ENCODE results near the gene EXOC4.
"Not testable (repeated sequence)": the region's sequence is repeated elsewhere in the genome, so short reads cannot be mapped to it uniquely, and the experiment has no call there.

The EXOC4 gene

DNA sequence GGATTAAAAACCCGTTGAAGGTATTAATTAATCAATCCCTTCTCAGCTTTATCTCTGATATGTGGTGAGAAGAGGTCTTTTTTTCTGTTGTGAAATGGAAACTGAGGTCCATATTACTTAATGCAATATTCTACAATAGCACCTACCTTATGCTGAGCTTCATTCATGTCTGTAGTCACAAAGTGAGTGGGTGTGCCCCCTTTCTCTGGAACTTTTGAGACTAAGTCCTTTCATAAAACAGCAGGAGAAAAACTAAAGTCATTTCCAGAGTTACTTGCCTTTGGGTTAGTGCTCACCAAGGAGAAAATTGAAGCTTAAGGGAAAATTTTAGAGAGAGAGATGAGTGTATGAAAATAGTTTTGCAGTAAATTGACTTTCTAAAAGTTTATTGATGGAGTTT lies 61.2 kb downstream of the EXOC4 start:
- no peak for DNase-seq

DNA sequence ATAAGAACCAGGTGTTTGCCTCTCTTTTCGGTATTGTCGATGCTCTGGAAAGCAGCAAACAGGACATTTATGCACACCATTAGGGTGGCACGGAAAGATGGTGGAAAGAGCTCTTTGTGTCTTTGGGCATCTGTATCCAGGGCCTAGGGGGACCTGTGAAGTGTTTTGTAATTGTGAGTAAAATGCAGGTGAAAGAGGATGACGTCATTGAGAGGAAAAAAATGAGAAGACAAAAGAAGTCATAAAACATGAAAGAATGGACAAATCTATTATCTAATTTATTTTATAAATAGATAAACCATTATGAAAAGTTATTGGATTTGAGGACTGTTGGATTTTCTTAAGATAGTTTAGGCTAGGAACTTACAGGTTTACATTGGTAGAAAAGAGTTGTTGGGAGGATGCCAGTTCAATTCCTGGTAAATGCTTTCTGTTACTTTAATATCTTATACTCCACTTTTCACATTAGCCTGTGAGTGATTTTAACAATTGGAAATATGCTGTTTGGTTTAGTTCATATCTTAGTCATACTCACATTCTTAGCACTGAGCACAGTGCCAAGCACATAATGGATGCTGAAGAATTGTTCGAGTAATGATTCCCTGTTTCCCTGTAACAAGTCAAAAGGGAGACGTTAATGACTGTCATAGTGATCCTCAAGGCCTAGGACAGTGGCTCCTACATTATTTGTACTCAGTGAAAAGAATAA lies 62.6 kb downstream of the EXOC4 start:
- DNase-seq, result no peak

DNA sequence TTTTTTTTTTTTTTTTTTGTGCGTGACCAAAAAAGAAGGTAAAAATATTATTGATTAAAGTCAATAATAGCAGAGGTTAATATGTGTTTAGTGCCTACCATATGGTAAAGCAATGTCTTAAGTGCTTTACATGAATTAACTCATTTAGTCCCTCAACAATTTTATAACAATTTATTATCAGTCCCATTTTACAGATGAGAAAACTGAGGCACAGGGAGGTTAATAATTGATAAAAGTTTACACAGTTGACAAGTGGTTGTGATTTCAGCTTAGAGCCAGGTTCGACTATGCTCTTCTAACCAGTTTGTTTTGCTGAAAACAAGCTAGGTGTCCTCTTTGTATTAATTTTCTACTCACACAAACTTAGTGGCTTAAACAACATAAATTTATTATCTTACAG lies 67.0 kb downstream of the EXOC4 start:
- no peak for DNase-seq

DNA sequence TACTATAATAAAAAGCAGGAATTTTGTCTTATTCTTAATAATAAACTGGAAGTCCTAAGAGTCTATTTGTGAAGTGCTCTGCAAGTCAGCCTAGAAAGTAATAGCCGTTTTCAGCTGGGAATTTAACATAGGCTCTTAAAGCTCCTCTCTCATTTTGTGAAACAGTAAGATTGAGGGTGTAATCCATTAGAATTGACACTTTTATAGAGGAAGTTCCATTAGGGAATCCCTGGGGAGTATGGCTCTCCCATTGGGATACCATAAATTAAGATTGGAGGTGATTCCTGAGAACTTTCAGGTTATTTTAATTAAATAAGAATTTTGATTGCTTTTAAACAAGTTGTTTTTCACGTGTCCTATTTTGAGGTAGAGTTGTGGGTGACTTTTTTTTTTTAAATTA lies 68.0 kb downstream of the EXOC4 start:
- DNase-seq, result no peak

DNA sequence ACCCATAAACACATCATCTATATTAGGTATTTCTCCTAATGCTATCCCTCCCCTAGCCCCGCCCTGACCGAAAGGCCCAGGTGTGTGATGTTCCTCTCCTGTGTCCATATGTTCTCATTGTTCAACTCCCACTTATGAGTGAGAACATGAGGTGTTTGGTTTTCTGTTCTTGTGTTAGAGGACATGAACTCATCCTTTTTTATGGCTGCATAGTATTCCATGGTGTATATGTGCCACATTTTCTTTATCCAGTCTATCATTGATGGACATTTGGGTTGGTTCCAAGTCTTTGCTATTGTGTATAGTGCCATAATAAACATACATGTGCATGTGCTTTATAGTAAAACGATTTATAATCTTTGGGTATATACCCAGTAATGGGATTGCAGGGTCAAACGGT lies 68.5 kb downstream of the EXOC4 start:
- not testable (repeated sequence) for DNase-seq

DNA sequence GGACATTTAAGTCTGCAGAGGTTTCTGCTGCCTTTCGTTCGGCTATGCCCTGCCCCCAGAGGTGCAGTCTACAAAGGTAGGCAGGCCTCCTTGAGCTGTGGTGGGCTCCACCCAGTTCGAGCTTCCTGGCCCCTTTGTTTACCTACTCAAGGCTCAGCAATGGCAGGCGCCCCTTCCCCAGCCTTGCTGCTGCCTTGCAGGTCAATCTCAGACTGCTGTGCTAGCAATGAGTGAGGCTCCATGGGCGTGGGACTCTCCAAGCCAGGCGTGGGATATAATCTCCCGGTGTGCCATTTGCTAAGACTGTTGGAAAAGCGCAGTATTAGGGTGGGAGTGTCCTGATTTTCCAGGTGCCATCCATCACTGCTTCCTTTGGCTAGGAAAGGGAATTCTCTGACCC lies 73.9 kb downstream of the EXOC4 start:
- DNase-seq, result not testable (repeated sequence)

DNA sequence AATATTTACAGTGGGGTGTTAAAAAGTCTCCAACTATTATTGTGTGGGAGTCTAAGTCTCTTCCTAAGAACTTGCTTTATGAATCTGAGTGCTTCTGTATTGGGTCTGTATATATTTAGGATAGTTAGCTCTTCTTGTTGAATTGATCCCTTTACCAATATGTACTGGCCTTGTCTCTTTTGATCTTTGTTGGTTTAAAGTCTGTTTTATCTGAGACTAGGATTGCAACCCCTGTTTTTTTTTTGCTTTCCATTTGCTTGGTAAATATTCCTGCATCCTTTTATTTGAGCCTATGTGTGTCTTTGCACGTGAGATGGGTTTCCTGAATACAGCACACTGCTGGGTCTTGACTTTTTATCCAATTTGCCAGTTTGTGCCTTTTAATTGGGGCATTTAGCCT lies 75.1 kb downstream of the EXOC4 start:
- DNase-seq, result not testable (repeated sequence)

GRCh38 chr7:133330085-133330484 lies 77.2 kb downstream of the EXOC4 start:
- no peak for DNase-seq

- no peak for DNase-seq
Observed at GRCh38 chr7:133331861-133332260, 79.0 kb downstream of the EXOC4 start.

GRCh38 chr7:133339772-133340171 lies 86.9 kb downstream of the EXOC4 start:
- no peak for DNase-seq

DNA sequence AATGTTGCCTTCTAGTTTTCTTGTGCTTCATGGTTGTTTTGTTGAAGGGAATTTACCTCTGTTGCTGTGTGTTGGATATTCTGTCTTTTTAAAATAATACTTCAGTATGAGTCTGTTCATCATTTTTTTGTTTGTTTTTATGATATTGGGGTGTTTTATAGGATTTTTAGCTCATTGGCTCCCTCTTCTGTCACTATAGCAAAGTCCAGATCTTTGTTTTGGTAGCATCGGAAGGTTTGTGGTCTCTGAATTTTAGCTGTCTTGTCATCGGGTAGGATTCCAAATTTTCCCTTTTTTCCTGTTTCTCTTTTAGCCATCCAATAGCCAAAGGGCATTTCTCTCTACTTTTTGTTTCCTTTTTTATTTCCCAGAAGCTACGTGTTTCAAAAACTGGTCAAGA lies 91.4 kb downstream of the EXOC4 start:
- no peak for DNase-seq

DNA sequence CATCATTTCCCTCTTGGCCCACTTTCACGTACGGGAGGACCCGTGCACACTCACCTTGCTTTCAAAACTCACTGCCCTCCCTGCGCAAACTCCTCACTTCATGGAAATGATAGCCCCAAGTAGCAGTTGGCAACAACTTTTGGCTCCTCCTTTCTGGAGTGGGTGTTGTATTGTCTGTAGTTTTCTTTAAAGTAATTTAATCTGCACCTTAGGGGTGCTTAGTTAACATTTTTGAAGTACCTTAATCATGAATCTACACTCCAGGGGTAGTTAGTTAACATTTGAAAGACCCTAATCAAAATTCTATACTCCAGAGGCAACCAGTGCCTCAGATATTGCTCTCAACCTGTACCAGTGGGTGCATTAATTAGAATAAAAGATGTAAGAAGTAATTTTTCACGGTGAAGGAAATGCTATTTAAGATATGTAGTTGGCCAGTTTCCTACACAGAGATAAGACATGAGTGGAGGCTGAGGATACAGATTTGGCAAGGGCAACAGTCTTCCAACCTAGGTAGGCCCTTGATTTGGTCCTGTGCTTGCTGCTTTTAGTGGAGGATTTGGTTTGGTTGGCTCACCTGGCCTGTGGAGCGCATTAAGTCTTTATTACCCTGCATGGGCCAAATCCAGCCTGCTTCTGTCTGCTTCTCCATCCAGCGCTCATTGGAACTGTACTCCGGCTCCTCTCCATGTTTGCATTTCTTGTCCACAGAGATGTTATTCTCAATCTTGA lies 93.0 kb downstream of the EXOC4 start:
- no peak for DNase-seq

DNA sequence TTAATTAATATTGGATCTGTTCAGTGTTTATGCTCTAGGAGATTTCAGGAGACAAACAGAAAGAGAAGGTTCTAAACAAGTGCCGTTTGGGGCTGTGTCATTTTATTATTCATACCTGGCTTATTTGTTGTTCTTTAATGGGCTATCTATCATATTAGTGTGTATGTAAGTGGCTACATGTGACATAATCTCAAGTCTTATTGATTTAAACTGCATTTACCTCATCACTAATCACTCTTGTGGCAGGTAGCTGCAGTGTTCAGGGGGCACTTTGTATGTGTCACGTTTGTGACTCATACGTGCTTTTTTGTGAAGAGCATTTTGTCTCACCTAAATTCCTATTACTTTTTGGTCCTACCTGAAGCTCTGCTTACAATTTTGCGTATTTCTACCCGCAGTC lies 95.4 kb downstream of the EXOC4 start:
- no peak for DNase-seq

GRCh38 chr7:133349101-133349500 lies 96.2 kb downstream of the EXOC4 start:
- no peak for DNase-seq

GRCh38 chr7:133352430-133352829 lies 99.6 kb downstream of the EXOC4 start:
- DNase-seq, result no peak

DNA sequence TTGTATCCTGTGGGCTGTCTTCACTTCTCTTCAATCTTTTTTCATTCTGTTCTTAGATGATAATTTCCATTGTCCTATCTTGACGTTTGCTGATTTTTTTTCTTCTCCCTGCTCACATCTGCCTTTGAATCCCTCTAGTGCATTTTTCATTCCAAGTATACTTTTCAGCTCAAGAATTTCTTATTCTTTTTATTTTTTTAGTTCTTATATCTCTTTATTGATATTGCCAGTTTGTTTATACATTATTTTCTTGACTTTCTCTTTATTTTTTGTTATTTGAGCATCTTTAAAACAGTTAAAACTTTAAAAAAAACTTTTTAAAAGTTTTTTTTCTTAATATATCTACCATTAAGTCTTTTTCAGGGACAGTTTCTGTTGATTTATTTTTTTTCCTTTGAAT lies 100.9 kb downstream of the EXOC4 start:
- DNase-seq, result no peak

- DNase-seq, result no peak
Observed at GRCh38 chr7:133354546-133355324, 101.9 kb downstream of the EXOC4 start.

DNA sequence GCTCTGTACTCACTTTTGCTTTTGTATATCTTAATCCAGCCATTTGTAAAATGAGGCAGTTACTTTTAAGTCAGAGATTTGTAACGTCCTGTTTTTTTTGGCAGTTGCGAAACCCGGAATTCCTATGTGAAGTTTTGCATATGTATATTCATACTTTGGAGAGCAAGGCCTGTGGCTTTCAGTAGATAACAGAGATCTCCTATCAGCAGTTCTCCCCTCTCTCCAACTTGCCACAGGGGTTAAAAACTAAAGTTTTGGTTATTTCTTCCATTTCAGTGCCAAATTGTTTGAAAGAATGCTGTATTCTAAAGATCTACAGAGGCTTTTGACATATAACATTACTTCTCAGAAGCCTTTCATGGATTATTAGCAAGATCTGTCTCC lies 102.4 kb downstream of the EXOC4 start:
- no peak for DNase-seq

DNA sequence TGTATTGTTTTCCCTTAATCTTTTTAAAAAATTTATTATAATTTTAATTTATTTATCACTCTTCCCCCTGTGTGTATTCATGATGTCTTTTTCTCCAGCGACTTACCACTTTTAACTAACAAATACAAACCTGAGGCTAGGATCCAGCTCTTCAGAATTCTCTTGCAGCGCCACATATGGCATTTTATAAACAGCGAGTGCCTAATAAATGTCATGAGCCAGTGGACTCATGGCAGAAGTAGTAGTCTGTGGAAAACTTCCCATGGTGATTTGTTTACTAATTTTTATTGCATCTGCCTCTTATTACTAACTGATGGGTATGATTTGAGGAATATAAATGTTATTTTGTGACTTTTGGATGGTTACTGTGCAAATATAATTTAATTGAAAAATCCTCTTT lies 102.9 kb downstream of the EXOC4 start:
- DNase-seq, result no peak

DNA sequence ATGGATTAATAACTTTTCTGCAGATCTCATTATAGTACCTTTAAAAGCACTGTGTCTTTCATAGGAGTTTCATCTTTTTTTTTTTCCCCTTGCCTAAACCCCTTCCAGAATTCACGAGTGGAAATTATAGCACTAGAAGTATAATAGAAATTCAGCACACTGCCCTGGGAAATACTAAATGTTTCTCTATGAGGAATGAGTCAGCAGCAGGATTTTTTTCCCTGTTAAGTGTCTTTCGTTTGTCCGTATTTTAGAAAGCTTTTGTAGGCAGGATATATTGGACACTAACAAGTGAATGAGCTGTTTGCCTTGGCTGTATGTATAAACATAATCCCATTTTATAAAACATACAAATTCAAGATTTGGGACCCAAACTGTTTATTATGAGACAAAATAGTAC lies 105.8 kb downstream of the EXOC4 start:
- no peak for DNase-seq

GRCh38 chr7:133359449-133359848 lies 106.6 kb downstream of the EXOC4 start:
- DNase-seq, result no peak

DNA sequence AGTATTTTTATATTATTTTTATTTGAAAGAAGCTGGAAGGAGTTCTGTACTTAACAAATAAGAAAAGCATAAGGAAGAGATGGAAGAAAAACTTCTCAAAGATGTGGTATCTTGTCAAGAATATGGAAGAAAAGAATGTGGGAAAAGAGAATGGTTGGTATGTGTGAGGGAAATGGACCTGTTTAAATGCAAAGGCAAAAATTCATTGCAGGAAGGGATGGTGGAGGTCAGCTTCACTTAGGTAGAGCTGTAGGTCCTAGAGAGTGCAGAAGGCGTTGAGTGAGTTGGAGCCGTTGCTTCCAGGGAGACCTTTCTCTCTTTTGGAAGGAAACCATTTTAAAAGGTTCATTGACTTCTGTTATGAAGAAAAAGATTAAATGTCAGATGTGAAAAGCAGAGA lies 107.3 kb downstream of the EXOC4 start:
- DNase-seq, result no peak

DNA sequence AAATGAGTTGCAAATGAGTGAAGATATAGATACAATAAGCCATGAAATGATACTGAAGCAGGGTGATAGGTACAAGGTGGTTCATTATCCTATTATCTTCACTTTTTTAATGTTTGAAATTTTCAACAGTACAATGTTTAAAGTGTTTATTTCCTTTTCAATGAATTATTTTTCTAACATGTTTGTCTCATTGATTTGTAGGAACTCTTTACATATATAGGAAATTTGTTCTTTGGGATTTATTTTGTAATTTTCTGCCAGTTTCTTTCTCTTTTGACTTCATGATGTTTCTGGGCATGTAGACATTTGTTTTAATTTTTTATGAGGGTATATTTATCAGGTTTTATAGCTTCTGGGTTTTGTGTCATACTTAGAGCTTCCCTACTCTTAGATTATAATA lies 108.9 kb downstream of the EXOC4 start:
- DNase-seq, result no peak
